Fibroblast of peridontal ligament (primary cell): ENCODE measurements around the gene COL8A1.
A peak's percentile ranks its signal among the peaks of the same experiment; 100 is the strongest.

Experiments
- DNase-seq: peaks from one replicate; pipeline ENCODE4 v3.0.0-alpha.2; 2010; ENCODE audit errors: extremely low read depth

Gene COL8A1

GRCh38 chr3:99674086-99674789 lies 35.8 kb downstream of the COL8A1 start:
- no peak for DNase-seq

- peak; percentile 97 for DNase-seq
These were observed 39.6 kb downstream of the COL8A1 start for GRCh38 chr3:99678023-99678422.

GRCh38 chr3:99678896-99679295 lies 40.5 kb downstream of the COL8A1 start:
- no peak for DNase-seq

GRCh38 chr3:99681512-99681911 lies 43.1 kb downstream of the COL8A1 start:
- no peak for DNase-seq

GRCh38 chr3:99681976-99682375 lies 43.6 kb downstream of the COL8A1 start:
- no peak for DNase-seq

- DNase-seq = peak; percentile 58
These were observed 45.1 kb downstream of the COL8A1 start for GRCh38 chr3:99683465-99683864.

GRCh38 chr3:99683876-99684275 lies 45.5 kb downstream of the COL8A1 start:
- no peak for DNase-seq

- no peak for DNase-seq
These were observed 46.2 kb downstream of the COL8A1 start for GRCh38 chr3:99684644-99685043.

- DNase-seq = no peak
These were observed 48.1 kb downstream of the COL8A1 start for GRCh38 chr3:99686469-99686868.

- DNase-seq = peak; percentile 80
These were observed 48.7 kb downstream of the COL8A1 start for GRCh38 chr3:99686955-99687612.

GRCh38 chr3:99690761-99691369 lies 52.5 kb downstream of the COL8A1 start:
- DNase-seq = no peak

- no peak for DNase-seq
These were observed 55.2 kb downstream of the COL8A1 start for GRCh38 chr3:99693636-99694035.

GRCh38 chr3:99696497-99696896 lies 58.1 kb downstream of the COL8A1 start:
- DNase-seq = no peak

GRCh38 chr3:99697250-99697649 lies 58.9 kb downstream of the COL8A1 start:
- DNase-seq = no peak

GRCh38 chr3:99698932-99699331 lies 60.5 kb downstream of the COL8A1 start:
- no peak for DNase-seq

GRCh38 chr3:99699841-99700240 lies 61.4 kb downstream of the COL8A1 start:
- DNase-seq = no peak

GRCh38 chr3:99700631-99701268 lies 62.4 kb downstream of the COL8A1 start:
- DNase-seq = peak; percentile 70

- DNase-seq = no peak
These were observed 64.9 kb downstream of the COL8A1 start for GRCh38 chr3:99702953-99703943.

GRCh38 chr3:99704417-99704816 lies 66.0 kb downstream of the COL8A1 start:
- DNase-seq = no peak

GRCh38 chr3:99706410-99706809 lies 68.0 kb downstream of the COL8A1 start:
- peak; percentile 54 for DNase-seq

- peak; percentile 81 for DNase-seq
These were observed 69.9 kb downstream of the COL8A1 start for GRCh38 chr3:99708207-99708745.
